GM12878 (cell line): ENCODE measurements around the gene RANBP17. TPM values are rescaled to one million over a fixed set of nuclear protein-coding genes. Genes with fewer than 3 reads are reported as not detected.

Source experiments
- ATAC-seq: fragments of 200-7000 bp; cut with Tn5 transposase; 3 replicates; pipeline ENCODE4 v1.9.1; 2020; ENCODE audit warnings: mild to moderate bottlenecking, moderate library complexity
- BruUV-seq: library from RNA; stranded (reverse); fragments of 400-500 nt; replicated peaks from 2 replicates; lab custom pipeline; 2021; lab: Mats Ljungman, UMichigan
- CTCF ChIA-PET: fragments of 300-600 bp; sonication (Branson Sonifier 250); formaldehyde crosslinking; extraction: SDS; loops from one replicate; lab custom pipeline; 2021; ENCODE audit warnings: inconsistent platforms; lab: Yijun Ruan, JAX
- POLR2A ChIA-PET: fragments of 350-600 bp; formaldehyde crosslinking; extraction: SDS; loops from one replicate; lab custom pipeline; 2021; ENCODE audit warnings: inconsistent platforms; lab: Charles Lee
- RAD21 ChIA-PET: fragments of 300-600 bp; sonication (Branson Sonifier 250); formaldehyde crosslinking; loops from one replicate; lab custom pipeline; 2023; ENCODE audit warnings: antibody characterized with exemption; ENCODE audit not compliant: unreplicated experiment; lab: Charles Lee
- SMC1A ChIA-PET: fragments of 300-600 bp; sonication (Branson Sonifier 250); formaldehyde crosslinking; loops from one replicate; lab custom pipeline; 2023; ENCODE audit not compliant: unreplicated experiment, uncharacterized antibody; lab: Charles Lee
- DNase-seq: peaks from one replicate; pipeline ENCODE4 v3.0.0-alpha.2; 2011; ENCODE audit warnings: low read depth, low spot score
- FAIRE-seq: peaks from 3 replicates; lab custom pipeline; 2011; peaks lifted over from hg19 to GRCh38; lab: Jason Lieb, UNC
- H2AFZ ChIP-seq: 2 replicates; pipeline ENCODE4 v1.6.0; 2011; ENCODE audit warnings: low read depth, low read length, control low read depth; ENCODE audit not compliant: control insufficient read depth
- H3K27ac ChIP-seq: 2 replicates; pipeline ENCODE4 v1.5.1; 2011; ENCODE audit warnings: control low read depth; ENCODE audit not compliant: control insufficient read depth, insufficient read depth
- H3K27me3 ChIP-seq, 2 experiments: replicated peaks in 1 of 2; 2 replicates each; pipeline versions ENCODE4 v1.6.0 to v1.6.1; 2011; ENCODE audit warnings: low read length in 1 of 2; ENCODE audit not compliant: control insufficient read depth in 2 of 2, insufficient read depth in 2 of 2
- H3K36me3 ChIP-seq, 2 experiments: 2 replicates each; pipeline ENCODE4 v1.5.1; 2011; ENCODE audit warnings: low read length in 1 of 2; ENCODE audit not compliant: control insufficient read depth in 2 of 2, insufficient read depth in 2 of 2
- H3K4me1 ChIP-seq: 2 replicates; pipeline ENCODE4 v1.6.1; 2011; ENCODE audit warnings: mild to moderate bottlenecking, low read length, moderate library complexity, mixed read lengths; ENCODE audit not compliant: control insufficient read depth, insufficient read depth
- H3K4me2 ChIP-seq: 2 replicates; pipeline ENCODE4 v1.6.0; 2011; ENCODE audit warnings: control low read depth; ENCODE audit not compliant: control insufficient read depth, insufficient read depth
- H3K4me3 ChIP-seq: fragments of 200-600 bp; sonication (generic); 2 replicates; pipeline ENCODE4 v1.5.1; 2016
- H3K79me2 ChIP-seq: 2 replicates; pipeline ENCODE4 v1.6.0; 2011; ENCODE audit warnings: low read length; ENCODE audit not compliant: control insufficient read depth, insufficient read depth
- H3K9ac ChIP-seq: 2 replicates; pipeline ENCODE4 v1.8.0; 2011; ENCODE audit warnings: low read length, control low read depth, mixed read lengths; ENCODE audit not compliant: control insufficient read depth, insufficient read depth
- H3K9me3 ChIP-seq: replicated peaks from 3 replicates; pipeline ENCODE4 v1.5.1; 2011; ENCODE audit warnings: mild to moderate bottlenecking, low read length; ENCODE audit not compliant: control insufficient read depth, insufficient read depth
- H4K20me1 ChIP-seq: 2 replicates; pipeline ENCODE4 v1.6.0; 2011; ENCODE audit not compliant: control insufficient read depth, insufficient read depth
- BCL11A ChIP-seq: IDR thresholded peaks from 2 replicates; pipeline ENCODE4 v1.6.1; 2011; ENCODE audit warnings: low read depth, low read length
- HDAC6 ChIP-seq: fragments of 200-600 bp; sonication (generic); IDR thresholded peaks from one replicate; pipeline ENCODE4 v1.8.0; 2017; ENCODE audit warnings: antibody characterized with exemption; ENCODE audit not compliant: unreplicated experiment
- HDGF ChIP-seq: fragments of 450-650 bp; IDR thresholded peaks from 2 replicates; pipeline ENCODE4 v1.6.1; 2016; ENCODE audit warnings: antibody characterized with exemption
- MYB ChIP-seq: fragments of 150-350 bp; IDR thresholded peaks from 2 replicates; pipeline ENCODE4 v1.6.1; 2014; ENCODE audit warnings: mild to moderate bottlenecking, low read depth, low read length, borderline replicate concordance
- NR2C2 ChIP-seq: IDR thresholded peaks from 2 replicates; pipeline ENCODE4 v1.6.1; 2011; ENCODE audit warnings: borderline replicate concordance, low read depth; ENCODE audit not compliant: control insufficient read depth, insufficient read length
- RB1 ChIP-seq: fragments of 450-650 bp; formaldehyde crosslinking; IDR thresholded peaks from 2 replicates; pipeline ENCODE4 v1.6.1; 2017; ENCODE audit warnings: mild to moderate bottlenecking, borderline replicate concordance
- SRF ChIP-seq, 2 experiments: IDR thresholded peaks; 2 replicates each; pipeline ENCODE4 v1.6.1; 2011; ENCODE audit warnings: low read depth in 2 of 2, low read length in 2 of 2, mild to moderate bottlenecking in 1 of 2, moderate library complexity in 1 of 2
- STAT3 ChIP-seq: IDR thresholded peaks from 2 replicates; pipeline ENCODE4 v1.6.1; 2011; ENCODE audit warnings: low read depth, low read length, improper control_type of control experiment
- ZNF207 ChIP-seq: fragments of 450-650 bp; IDR thresholded peaks from 2 replicates; pipeline ENCODE4 v1.6.1; 2014; ENCODE audit warnings: antibody characterized with exemption, mild to moderate bottlenecking, borderline replicate concordance
- ZSCAN29 ChIP-seq: fragments of 450-650 bp; IDR thresholded peaks from 2 replicates; pipeline ENCODE4 v1.6.1; 2017; ENCODE audit warnings: mild to moderate bottlenecking, moderate library complexity
- ZZZ3 ChIP-seq: IDR thresholded peaks from 2 replicates; pipeline ENCODE4 v1.6.1; 2011; ENCODE audit warnings: low read depth; ENCODE audit not compliant: control insufficient read depth, insufficient read length
- WGBS: methylation state at CpG from one replicate; pipeline ENCODE4 v1.1.6; 2016; ENCODE audit warnings: low lambda C conversion rate; ENCODE audit not compliant: insufficient replicate concordance, insufficient coverage; ENCODE audit errors: missing lambda C conversion rate; 5-methylcytosine and 5-hydroxymethylcytosine counted together
- in situ Hi-C: fragments of 300-500 bp; cut with MboI; formaldehyde crosslinking; loops from 9 replicates; pipeline ENCODE4 v1.14.3; 2018; ENCODE audit warnings: mixed read lengths
- intact Hi-C: fragments of 100-400 bp; cut with micrococcal nuclease; formaldehyde crosslinking; loops from one replicate; pipeline ENCODE4 v1.14.2; 2022; ENCODE audit not compliant: unreplicated experiment
- polyA plus RNA-seq, 11 experiments: library from polyadenylated mRNA; depleted of rRNA in 4 of 11; unstranded in 6 of 11; stranded (reverse) in 5 of 11; fragments of >200 nt; fragmentation: Nextera tagmentation in 4 of 11; fragmentation: Illumina TruSeq in 1 of 11; extraction: Ambion mirVana in 4 of 11; extraction: Trizol in 1 of 11; gene quantifications; 1 replicate in 1 of 11; 2 replicates in 10 of 11; pipeline versions ENCODE4 v1.2.1 to v1.2.3, GENCODE V29; 2011 to 2016; ENCODE audit warnings: inconsistent platforms in 2 of 11, missing spikeins in 2 of 11, low read depth in 1 of 11
- total RNA-seq, 4 experiments: library from RNA; depleted of rRNA in 3 of 4; stranded (reverse); fragments of >200 nt in 3 of 4; fragmentation: Illumina TruSeq in 1 of 4; extraction: Trizol in 1 of 4; gene quantifications; 2 replicates each; pipeline versions ENCODE4 v1.2.1 to v1.2.3, GENCODE V29; 2013 to 2021
- TF ChIP-seq, protein P1 (sequence below): fragments of 450-650 bp; IDR thresholded peaks from 2 replicates; pipeline ENCODE4 v1.6.1; 2017; ENCODE audit warnings: mild to moderate bottlenecking, low read depth, inconsistent platforms; ENCODE audit not compliant: poor library complexity, severe bottlenecking
- TF ChIP-seq, protein P2 (sequence below): IDR thresholded peaks from 2 replicates; pipeline ENCODE4 v1.6.1; 2012; ENCODE audit warnings: mild to moderate bottlenecking, low read depth, low read length
- TF ChIP-seq, protein P3 (sequence below): fragments of 450-650 bp; IDR thresholded peaks from 2 replicates; pipeline ENCODE4 v1.6.1; 2018; ENCODE audit warnings: mild to moderate bottlenecking, low read depth, moderate library complexity; ENCODE audit not compliant: partially characterized antibody
- TF ChIP-seq, protein P4 (sequence below): fragments of 450-650 bp; IDR thresholded peaks from 2 replicates; pipeline ENCODE4 v1.6.1; 2016; ENCODE audit warnings: mild to moderate bottlenecking

RANBP17 gene
- total and polyA plus RNA-seq, 10 of the 15 experiments (the other 5 are each of a cell fraction or from before 2014, with no cell fraction given) = 0.10 TPM; not detected in 9

DNA sequence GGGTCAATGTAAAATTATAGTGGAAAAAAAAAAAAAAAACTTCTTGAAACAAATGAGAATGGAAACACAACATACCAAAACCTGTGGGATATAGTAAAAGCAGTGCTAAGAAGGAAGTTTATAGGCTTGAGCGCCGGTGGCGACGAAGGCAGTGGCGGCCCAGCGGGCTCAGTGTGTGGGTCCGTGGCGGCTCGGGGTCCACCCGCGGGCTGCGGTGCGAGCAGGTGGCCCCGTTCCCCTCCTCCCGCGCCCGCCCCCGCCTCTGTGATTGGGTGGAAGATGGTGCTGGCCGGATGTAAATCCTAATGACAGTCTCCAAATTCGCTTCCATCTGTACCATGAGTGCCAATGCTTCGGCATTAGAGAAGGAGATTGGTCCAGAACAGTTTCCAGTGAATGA is 389.7 kb downstream of the RANBP17 start:
- H3K9me3 ChIP-seq = no peaks in the 10 kb centered on the region; the same call in 2 of the 3 replicates
- 63% methylated on average over 15 of the region's 21 CpGs for WGBS
- no TSS peak for BruUV-seq
- SMC1A ChIA-PET = no interaction called here
- no peak overlapping the region for H3K4me3 ChIP-seq
- H3K79me2 ChIP-seq = no peaks in the 10 kb centered on the region
- H3K36me3 ChIP-seq = no peaks in the 10 kb centered on the region
- ATAC-seq = no peak
- no peak for FAIRE-seq
- RAD21 ChIA-PET = no interaction called here
- CTCF ChIA-PET = no interaction called here
- in situ Hi-C loops = no loop called here
- no peak overlapping the region for H2AFZ ChIP-seq
- H3K4me2 ChIP-seq = no peak overlapping the region
- H3K27ac ChIP-seq = no peak overlapping the region
- no peak for DNase-seq
- no peaks in the 10 kb centered on the region; a peak in 1 of 4 replicates for H3K27me3 ChIP-seq
- no peaks in the 10 kb centered on the region for H4K20me1 ChIP-seq
- POLR2A ChIA-PET = no interaction called here
- intact Hi-C loops = no loop called here
- no peaks in the 10 kb centered on the region for H3K4me1 ChIP-seq
- H3K9ac ChIP-seq = no peak overlapping the region
- TF ChIP-seq, protein P1, sequence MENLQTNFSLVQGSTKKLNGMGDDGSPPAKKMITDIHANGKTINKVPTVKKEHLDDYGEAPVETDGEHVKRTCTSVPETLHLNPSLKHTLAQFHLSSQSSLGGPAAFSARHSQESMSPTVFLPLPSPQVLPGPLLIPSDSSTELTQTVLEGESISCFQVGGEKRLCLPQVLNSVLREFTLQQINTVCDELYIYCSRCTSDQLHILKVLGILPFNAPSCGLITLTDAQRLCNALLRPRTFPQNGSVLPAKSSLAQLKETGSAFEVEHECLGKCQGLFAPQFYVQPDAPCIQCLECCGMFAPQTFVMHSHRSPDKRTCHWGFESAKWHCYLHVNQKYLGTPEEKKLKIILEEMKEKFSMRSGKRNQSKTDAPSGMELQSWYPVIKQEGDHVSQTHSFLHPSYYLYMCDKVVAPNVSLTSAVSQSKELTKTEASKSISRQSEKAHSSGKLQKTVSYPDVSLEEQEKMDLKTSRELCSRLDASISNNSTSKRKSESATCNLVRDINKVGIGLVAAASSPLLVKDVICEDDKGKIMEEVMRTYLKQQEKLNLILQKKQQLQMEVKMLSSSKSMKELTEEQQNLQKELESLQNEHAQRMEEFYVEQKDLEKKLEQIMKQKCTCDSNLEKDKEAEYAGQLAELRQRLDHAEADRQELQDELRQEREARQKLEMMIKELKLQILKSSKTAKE = no peak
- TF ChIP-seq BCL11A = no peak
- TF ChIP-seq, protein P2, sequence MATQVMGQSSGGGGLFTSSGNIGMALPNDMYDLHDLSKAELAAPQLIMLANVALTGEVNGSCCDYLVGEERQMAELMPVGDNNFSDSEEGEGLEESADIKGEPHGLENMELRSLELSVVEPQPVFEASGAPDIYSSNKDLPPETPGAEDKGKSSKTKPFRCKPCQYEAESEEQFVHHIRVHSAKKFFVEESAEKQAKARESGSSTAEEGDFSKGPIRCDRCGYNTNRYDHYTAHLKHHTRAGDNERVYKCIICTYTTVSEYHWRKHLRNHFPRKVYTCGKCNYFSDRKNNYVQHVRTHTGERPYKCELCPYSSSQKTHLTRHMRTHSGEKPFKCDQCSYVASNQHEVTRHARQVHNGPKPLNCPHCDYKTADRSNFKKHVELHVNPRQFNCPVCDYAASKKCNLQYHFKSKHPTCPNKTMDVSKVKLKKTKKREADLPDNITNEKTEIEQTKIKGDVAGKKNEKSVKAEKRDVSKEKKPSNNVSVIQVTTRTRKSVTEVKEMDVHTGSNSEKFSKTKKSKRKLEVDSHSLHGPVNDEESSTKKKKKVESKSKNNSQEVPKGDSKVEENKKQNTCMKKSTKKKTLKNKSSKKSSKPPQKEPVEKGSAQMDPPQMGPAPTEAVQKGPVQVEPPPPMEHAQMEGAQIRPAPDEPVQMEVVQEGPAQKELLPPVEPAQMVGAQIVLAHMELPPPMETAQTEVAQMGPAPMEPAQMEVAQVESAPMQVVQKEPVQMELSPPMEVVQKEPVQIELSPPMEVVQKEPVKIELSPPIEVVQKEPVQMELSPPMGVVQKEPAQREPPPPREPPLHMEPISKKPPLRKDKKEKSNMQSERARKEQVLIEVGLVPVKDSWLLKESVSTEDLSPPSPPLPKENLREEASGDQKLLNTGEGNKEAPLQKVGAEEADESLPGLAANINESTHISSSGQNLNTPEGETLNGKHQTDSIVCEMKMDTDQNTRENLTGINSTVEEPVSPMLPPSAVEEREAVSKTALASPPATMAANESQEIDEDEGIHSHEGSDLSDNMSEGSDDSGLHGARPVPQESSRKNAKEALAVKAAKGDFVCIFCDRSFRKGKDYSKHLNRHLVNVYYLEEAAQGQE = no peak
- TF ChIP-seq ZSCAN29 = no peak
- no peak for TF ChIP-seq RB1
- no peak for TF ChIP-seq HDAC6
- no peak for TF ChIP-seq MYB
- no peak for TF ChIP-seq ZNF207
- TF ChIP-seq NR2C2 = no peak
- no peak for TF ChIP-seq SRF (IDR thresholded peaks at IDR 0.05; ENCODE audit: low read depth in 2 of 2, low read length in 2 of 2)
- TF ChIP-seq, protein P3, sequence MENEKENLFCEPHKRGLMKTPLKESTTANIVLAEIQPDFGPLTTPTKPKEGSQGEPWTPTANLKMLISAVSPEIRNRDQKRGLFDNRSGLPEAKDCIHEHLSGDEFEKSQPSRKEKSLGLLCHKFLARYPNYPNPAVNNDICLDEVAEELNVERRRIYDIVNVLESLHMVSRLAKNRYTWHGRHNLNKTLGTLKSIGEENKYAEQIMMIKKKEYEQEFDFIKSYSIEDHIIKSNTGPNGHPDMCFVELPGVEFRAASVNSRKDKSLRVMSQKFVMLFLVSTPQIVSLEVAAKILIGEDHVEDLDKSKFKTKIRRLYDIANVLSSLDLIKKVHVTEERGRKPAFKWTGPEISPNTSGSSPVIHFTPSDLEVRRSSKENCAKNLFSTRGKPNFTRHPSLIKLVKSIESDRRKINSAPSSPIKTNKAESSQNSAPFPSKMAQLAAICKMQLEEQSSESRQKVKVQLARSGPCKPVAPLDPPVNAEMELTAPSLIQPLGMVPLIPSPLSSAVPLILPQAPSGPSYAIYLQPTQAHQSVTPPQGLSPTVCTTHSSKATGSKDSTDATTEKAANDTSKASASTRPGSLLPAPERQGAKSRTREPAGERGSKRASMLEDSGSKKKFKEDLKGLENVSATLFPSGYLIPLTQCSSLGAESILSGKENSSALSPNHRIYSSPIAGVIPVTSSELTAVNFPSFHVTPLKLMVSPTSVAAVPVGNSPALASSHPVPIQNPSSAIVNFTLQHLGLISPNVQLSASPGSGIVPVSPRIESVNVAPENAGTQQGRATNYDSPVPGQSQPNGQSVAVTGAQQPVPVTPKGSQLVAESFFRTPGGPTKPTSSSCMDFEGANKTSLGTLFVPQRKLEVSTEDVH = no peak
- TF ChIP-seq, protein P4, sequence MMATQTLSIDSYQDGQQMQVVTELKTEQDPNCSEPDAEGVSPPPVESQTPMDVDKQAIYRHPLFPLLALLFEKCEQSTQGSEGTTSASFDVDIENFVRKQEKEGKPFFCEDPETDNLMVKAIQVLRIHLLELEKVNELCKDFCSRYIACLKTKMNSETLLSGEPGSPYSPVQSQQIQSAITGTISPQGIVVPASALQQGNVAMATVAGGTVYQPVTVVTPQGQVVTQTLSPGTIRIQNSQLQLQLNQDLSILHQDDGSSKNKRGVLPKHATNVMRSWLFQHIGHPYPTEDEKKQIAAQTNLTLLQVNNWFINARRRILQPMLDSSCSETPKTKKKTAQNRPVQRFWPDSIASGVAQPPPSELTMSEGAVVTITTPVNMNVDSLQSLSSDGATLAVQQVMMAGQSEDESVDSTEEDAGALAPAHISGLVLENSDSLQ = no peak
- TF ChIP-seq HDGF = no peak
- TF ChIP-seq ZZZ3 = no peak
- no peak for TF ChIP-seq STAT3
